ENCODE results near the gene GFPT1.

DNA sequence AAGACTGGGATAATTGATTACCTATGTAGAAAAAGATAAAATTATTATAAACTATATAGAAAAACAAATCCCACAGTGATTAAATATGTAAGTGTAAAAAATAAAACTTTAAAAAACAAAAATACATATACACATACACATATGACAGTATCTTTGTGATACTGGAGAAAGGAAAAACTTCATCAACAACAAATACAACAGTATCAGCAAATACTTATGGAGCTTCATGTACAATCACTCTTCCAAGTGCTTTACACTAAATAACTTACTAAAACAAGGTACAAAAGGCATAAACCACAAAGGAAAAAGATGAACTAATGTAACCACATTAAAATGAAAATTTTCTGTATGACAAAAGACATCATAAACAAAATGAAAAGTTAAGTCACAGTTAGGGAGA lies 24.1 kb upstream of the GFPT1 start:
- TF ChIP-seq, protein P1, sequence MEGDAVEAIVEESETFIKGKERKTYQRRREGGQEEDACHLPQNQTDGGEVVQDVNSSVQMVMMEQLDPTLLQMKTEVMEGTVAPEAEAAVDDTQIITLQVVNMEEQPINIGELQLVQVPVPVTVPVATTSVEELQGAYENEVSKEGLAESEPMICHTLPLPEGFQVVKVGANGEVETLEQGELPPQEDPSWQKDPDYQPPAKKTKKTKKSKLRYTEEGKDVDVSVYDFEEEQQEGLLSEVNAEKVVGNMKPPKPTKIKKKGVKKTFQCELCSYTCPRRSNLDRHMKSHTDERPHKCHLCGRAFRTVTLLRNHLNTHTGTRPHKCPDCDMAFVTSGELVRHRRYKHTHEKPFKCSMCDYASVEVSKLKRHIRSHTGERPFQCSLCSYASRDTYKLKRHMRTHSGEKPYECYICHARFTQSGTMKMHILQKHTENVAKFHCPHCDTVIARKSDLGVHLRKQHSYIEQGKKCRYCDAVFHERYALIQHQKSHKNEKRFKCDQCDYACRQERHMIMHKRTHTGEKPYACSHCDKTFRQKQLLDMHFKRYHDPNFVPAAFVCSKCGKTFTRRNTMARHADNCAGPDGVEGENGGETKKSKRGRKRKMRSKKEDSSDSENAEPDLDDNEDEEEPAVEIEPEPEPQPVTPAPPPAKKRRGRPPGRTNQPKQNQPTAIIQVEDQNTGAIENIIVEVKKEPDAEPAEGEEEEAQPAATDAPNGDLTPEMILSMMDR (IDR thresholded peaks at IDR 0.05; ENCODE audit: low read depth, low read length, missing input control): no peak
- no peak for TF ChIP-seq RXRA (IDR thresholded peaks at IDR 0.05)
- TF ChIP-seq, protein P2, sequence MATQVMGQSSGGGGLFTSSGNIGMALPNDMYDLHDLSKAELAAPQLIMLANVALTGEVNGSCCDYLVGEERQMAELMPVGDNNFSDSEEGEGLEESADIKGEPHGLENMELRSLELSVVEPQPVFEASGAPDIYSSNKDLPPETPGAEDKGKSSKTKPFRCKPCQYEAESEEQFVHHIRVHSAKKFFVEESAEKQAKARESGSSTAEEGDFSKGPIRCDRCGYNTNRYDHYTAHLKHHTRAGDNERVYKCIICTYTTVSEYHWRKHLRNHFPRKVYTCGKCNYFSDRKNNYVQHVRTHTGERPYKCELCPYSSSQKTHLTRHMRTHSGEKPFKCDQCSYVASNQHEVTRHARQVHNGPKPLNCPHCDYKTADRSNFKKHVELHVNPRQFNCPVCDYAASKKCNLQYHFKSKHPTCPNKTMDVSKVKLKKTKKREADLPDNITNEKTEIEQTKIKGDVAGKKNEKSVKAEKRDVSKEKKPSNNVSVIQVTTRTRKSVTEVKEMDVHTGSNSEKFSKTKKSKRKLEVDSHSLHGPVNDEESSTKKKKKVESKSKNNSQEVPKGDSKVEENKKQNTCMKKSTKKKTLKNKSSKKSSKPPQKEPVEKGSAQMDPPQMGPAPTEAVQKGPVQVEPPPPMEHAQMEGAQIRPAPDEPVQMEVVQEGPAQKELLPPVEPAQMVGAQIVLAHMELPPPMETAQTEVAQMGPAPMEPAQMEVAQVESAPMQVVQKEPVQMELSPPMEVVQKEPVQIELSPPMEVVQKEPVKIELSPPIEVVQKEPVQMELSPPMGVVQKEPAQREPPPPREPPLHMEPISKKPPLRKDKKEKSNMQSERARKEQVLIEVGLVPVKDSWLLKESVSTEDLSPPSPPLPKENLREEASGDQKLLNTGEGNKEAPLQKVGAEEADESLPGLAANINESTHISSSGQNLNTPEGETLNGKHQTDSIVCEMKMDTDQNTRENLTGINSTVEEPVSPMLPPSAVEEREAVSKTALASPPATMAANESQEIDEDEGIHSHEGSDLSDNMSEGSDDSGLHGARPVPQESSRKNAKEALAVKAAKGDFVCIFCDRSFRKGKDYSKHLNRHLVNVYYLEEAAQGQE (IDR thresholded peaks at IDR 0.05): no peak
- TF ChIP-seq, protein P3, sequence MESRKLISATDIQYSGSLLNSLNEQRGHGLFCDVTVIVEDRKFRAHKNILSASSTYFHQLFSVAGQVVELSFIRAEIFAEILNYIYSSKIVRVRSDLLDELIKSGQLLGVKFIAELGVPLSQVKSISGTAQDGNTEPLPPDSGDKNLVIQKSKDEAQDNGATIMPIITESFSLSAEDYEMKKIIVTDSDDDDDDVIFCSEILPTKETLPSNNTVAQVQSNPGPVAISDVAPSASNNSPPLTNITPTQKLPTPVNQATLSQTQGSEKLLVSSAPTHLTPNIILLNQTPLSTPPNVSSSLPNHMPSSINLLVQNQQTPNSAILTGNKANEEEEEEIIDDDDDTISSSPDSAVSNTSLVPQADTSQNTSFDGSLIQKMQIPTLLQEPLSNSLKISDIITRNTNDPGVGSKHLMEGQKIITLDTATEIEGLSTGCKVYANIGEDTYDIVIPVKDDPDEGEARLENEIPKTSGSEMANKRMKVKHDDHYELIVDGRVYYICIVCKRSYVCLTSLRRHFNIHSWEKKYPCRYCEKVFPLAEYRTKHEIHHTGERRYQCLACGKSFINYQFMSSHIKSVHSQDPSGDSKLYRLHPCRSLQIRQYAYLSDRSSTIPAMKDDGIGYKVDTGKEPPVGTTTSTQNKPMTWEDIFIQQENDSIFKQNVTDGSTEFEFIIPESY (IDR thresholded peaks at IDR 0.05): no peak
- TF ChIP-seq FOXA2 (IDR thresholded peaks at IDR 0.05): no peak

Measured in liver (tissue), 3 donors.